ENCODE results near the gene KCNAB1.
A peak's percentile ranks its signal among the peaks of the same experiment; 100 is the strongest.
"Not testable (repeated sequence)": the region's sequence is repeated elsewhere in the genome, so short reads cannot be mapped to it uniquely, and the experiment has no call there.

The KCNAB1 gene

GRCh38 chr3:156120528-156121251 lies at the start of gene KCNAB1:
KCNAB1 (plus strand) TSS chr3:156120578.
- DNase-seq (ENCODE audit: low spot score), result no peak

- no peak for DNase-seq (ENCODE audit: low spot score)
Observed at GRCh38 chr3:156071031-156071430, 49.3 kb upstream of the KCNAB1 start.

GRCh38 chr3:156072950-156073657 lies 47.3 kb upstream of the KCNAB1 start:
- not testable (repeated sequence) for DNase-seq (ENCODE audit: low spot score)

GRCh38 chr3:156090126-156090525 lies 30.3 kb upstream of the KCNAB1 start:
- no peak for DNase-seq (ENCODE audit: low spot score)

GRCh38 chr3:156093964-156094363 lies 26.4 kb upstream of the KCNAB1 start:
- DNase-seq (ENCODE audit: low spot score), result no peak

- no peak for DNase-seq (ENCODE audit: low spot score)
Observed at GRCh38 chr3:156094391-156094790, 26.0 kb upstream of the KCNAB1 start.

- DNase-seq (ENCODE audit: low spot score), result not testable (repeated sequence)
Observed at GRCh38 chr3:156095652-156096051, 24.7 kb upstream of the KCNAB1 start.

- DNase-seq (ENCODE audit: low spot score), result no peak
Observed at GRCh38 chr3:156098437-156099035, 21.8 kb upstream of the KCNAB1 start.

GRCh38 chr3:156099348-156099747 lies 21.0 kb upstream of the KCNAB1 start:
- DNase-seq (ENCODE audit: low spot score), result not testable (repeated sequence)

- DNase-seq (ENCODE audit: low spot score), result not testable (repeated sequence)
Observed at GRCh38 chr3:156099984-156100383, 20.4 kb upstream of the KCNAB1 start.

- DNase-seq (ENCODE audit: low spot score), result no peak
Observed at GRCh38 chr3:156102267-156102931, 18.0 kb upstream of the KCNAB1 start.

- DNase-seq (ENCODE audit: low spot score), result no peak
Observed at GRCh38 chr3:156106721-156107373, 13.5 kb upstream of the KCNAB1 start.

- no peak for DNase-seq (ENCODE audit: low spot score)
Observed at GRCh38 chr3:156107504-156107903, 12.9 kb upstream of the KCNAB1 start.

- peak; percentile 5 for DNase-seq (ENCODE audit: low spot score)
Observed at GRCh38 chr3:156108616-156109015, 11.8 kb upstream of the KCNAB1 start.

- DNase-seq (ENCODE audit: low spot score), result peak; percentile 89
Observed at GRCh38 chr3:156109989-156110388, 10.4 kb upstream of the KCNAB1 start.

- no peak for DNase-seq (ENCODE audit: low spot score)
Observed at GRCh38 chr3:156126467-156126866, 6.1 kb downstream of the KCNAB1 start.

- DNase-seq (ENCODE audit: low spot score), result peak; percentile 91
Observed at GRCh38 chr3:156131241-156131640, 10.9 kb downstream of the KCNAB1 start.

- DNase-seq (ENCODE audit: low spot score), result no peak
Observed at GRCh38 chr3:156131799-156132198, 11.4 kb downstream of the KCNAB1 start.

- peak; percentile 51 for DNase-seq (ENCODE audit: low spot score)
Observed at GRCh38 chr3:156132313-156132712, 11.9 kb downstream of the KCNAB1 start.

GRCh38 chr3:156133076-156133475 lies 12.7 kb downstream of the KCNAB1 start:
- DNase-seq (ENCODE audit: low spot score), result no peak

GRCh38 chr3:156135921-156136638 lies 15.7 kb downstream of the KCNAB1 start:
- DNase-seq (ENCODE audit: low spot score), result no peak

Measured in cerebellar cortex (tissue), 1 donor.